PC-3 (cell line): ENCODE measurements around the gene USP3.

Experiments used
- EZH2 ChIP-seq: fragments of 300-600 bp; sonication (generic); IDR thresholded peaks from one replicate; pipeline ENCODE4 v1.6.1; 2017; ENCODE audit warnings: antibody characterized with exemption, mild to moderate bottlenecking, low read length; ENCODE audit not compliant: unreplicated experiment
- EZH2phosphoT487 ChIP-seq: fragments of 300-600 bp; sonication (generic); IDR thresholded peaks from 2 replicates; pipeline ENCODE4 v1.6.1; 2018; ENCODE audit warnings: mild to moderate bottlenecking, antibody characterized with exemption, low read length, borderline replicate concordance
- TF ChIP-seq, protein P1 (sequence below): fragments of 300-600 bp; sonication (generic); conservative IDR thresholded peaks from 2 replicates; pipeline ENCODE4 v1.5.1; 2017; ENCODE audit warnings: antibody characterized with exemption, low read depth, mild to moderate bottlenecking, low read length

GRCh38 chr15:63517202-63517601 lies 12.8 kb downstream of the USP3 start:
- TF ChIP-seq, protein P1, sequence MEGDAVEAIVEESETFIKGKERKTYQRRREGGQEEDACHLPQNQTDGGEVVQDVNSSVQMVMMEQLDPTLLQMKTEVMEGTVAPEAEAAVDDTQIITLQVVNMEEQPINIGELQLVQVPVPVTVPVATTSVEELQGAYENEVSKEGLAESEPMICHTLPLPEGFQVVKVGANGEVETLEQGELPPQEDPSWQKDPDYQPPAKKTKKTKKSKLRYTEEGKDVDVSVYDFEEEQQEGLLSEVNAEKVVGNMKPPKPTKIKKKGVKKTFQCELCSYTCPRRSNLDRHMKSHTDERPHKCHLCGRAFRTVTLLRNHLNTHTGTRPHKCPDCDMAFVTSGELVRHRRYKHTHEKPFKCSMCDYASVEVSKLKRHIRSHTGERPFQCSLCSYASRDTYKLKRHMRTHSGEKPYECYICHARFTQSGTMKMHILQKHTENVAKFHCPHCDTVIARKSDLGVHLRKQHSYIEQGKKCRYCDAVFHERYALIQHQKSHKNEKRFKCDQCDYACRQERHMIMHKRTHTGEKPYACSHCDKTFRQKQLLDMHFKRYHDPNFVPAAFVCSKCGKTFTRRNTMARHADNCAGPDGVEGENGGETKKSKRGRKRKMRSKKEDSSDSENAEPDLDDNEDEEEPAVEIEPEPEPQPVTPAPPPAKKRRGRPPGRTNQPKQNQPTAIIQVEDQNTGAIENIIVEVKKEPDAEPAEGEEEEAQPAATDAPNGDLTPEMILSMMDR = no peak
- TF ChIP-seq EZH2 (no peak), EZH2phosphoT487 (no peak)
